HG02970 (cell line): ENCODE data around the gene TREM1.

Source experiments
- ATAC-seq: cut with Tn5 transposase; IDR thresholded peaks from one replicate; pipeline ENCODE4 v1.9.1; 2021; ENCODE audit warnings: mild to moderate bottlenecking, moderate library complexity, moderate number of reproducible peaks; ENCODE audit not compliant: unreplicated experiment, low FRiP score

Gene TREM1

DNA sequence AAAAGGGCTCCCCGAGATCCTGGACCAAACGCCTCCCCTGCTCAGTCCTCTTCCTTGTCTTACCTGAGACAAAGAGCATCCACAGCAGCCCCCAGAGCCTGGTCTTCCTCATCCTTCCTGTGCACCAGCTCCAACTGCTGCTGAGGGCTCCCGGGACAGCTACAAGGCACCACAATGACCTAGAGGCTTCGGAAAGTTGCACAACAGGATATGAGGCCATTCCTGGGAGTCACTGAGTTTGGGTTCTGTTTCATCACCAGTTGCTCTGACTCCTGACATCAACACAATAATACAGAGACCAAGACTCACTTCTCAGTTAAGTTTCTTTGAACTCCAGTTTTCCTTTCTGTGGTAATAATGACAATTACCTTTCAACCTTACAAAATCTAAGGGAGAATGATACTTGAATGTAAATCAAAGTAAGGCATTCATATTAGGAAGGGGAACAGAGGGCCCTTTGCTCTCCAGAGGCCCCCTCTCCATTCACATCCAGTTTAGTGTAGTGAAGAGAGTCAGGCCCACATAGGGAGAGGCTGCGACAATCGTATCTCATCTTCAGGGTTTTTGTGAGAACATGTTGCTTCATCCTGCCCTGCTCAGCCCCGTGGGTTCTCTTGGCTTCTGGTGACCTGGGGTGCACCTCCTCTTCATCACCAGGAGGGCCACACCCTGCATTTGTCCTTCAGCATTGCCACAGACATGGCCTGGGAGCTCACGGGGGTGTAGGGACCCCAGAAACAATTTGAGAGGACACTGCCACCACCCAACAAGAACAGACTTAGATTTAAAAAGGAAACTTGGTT is at the start of gene TREM1:
TREM1 (minus strand) TSS at position 139 of the 803 bp plus-strand sequence; CDS start at position 112, 27 bp downstream.
- ATAC-seq: no peak

DNA sequence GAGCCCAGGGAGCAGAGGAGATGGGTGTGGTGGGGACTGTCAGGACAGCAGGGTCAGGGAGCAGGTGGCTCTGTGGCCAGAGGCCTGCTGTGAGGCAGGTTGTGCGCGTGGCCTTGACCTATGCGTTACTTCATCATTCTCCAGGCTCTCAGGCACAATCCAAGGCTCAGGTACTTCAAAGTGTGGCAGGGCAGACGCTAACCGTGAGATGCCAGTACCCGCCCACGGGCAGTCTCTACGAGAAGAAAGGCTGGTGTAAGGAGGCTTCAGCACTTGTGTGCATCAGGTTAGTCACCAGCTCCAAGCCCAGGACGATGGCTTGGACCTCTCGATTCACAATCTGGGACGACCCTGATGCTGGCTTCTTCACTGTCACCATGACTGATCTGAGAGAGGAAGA is 49.5 kb upstream of the TREM1 start:
- ATAC-seq: no peak

DNA sequence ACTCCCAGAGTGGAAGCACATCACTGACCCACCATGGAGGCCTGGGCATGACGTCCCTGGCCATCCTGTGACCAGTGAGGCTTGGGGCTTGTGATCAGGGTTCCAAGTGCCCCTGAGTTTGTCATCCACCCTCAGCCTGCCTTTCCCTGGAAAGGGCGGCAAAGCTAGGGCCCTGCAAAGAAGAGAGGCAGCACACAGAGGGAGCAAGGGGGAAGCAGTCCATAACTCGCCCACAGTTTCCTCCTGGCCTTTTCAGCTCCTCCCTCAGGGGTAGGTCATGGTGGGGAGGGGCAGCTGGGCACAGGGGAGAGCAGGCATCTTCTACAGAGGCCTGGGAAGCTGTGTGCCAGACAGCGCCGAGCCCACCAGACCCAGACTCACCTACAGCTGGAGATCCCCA is 48.8 kb upstream of the TREM1 start, which contains the start of gene NCR2:
NCR2 (plus strand) TSS at position 313 of the 400 bp plus-strand sequence. CDS start 269 bp downstream, outside the sequence.
- ATAC-seq: no peak

GRCh38 chr6:41334482-41335040 is 48.1 kb upstream of the TREM1 start:
- ATAC-seq: no peak

DNA sequence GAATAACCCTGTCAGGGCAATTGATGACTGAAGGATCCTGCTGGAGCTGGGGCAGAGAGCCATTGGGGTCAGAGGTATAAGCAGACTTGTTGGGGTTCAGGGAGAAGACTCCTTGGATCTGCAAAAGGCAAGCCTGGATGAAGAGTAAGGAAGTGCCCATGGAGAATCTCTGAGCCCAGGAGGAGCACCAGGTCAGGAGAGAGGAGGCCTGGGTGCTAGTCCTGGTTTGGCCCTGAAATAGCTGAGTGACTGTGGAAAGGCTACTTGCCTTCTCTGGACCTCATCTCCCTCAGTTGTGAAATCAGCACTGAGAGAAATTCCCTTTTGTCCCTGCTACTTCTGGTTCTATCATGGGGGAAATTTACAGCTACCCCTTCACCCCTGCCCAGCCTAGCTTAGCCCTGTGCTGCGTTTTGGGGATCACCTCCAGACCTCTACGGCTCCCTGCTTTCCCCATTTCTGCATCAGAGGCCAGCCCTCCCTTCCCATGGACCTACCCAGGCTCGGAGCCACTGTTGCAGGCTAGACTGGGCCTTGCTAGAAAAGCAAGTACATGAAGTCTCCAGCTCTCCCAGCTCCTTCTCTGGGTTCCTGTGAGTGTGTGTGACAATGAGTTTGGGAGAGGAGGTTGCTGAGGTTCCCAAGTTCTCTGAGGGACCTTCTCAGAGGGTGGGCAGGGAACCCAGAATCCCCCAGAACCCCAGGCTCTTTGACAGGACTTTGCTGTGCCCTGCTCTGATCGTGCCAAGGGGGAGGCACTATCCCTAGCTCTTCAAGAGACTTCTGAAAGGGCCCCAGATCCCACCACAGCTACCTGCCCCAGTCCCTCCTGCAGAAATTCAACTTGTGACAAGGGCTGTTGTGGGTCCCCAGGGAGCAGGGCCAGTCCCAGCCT is 46.6 kb upstream of the TREM1 start:
- no peak for ATAC-seq

- no peak for ATAC-seq
Observed at GRCh38 chr6:41332241-41332640, 45.8 kb upstream of the TREM1 start.

DNA sequence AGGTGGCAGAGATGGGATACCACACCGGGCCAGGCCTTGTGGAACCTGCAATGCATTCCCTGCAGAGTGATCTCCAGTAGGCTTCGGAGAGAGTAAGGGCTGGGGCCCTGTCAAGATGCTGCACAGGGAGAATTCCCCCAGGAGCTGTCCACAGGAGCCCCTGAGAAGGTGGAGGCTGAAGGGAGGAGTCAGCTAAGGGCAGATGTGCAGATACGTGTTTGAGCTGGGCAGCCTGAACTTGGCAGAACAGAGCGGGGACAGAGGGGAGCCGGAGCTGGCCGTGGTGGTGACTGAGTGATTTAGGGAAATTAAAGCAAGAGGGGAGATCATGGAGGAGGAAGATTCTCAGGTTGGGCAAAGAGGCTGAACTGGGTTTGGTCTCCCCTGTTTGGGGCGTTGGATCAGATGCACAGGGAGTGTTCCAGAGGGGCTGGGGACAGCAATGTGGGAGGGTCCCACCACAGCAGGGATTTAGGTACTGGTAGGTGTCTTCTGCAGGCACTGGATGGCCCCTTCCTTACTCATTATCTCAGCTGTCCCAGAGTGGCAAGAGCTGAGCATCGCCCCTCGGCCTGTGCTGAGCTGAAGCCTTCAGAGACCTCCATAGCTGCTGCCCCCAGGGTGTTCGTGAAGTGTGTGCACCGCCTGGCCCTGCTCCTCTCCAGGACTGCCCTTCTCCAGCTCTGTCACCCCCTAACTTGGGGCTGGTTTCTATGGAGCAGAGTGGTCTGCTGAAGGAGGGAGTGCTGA is 45.1 kb upstream of the TREM1 start:
- no peak for ATAC-seq

GRCh38 chr6:41327177-41327576 is 40.7 kb upstream of the TREM1 start:
- ATAC-seq: no peak

GRCh38 chr6:41326092-41326491 is 39.6 kb upstream of the TREM1 start:
- no peak for ATAC-seq

DNA sequence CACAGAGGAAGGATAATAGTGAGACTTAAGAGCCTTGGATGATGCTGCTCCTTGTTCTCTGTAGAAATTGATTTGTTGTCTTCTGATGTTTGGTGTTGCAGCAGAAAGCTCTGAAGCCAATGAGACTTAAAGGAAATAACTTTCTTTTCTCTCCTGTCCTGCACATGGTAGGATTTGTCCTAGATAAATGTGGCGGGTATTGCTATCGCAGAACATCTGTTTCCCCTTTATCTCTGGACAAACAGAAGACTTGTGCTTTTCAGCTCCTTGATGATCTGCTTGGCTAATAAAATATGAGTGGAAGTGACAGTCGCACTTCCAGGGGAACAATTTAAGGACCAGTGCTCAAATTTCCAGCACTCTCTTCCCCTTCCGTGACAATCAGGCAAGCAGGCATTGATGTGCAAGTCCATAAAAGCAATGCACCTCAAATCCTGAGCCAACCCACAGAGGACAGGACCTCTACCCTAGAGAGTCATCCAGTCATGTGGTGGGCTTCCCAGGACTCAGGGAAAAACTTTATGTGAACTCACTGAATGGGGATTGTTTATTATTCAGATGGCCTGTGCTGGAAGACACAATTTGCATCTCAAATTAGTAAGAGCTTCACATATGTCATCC is 39.1 kb upstream of the TREM1 start:
- no peak for ATAC-seq

DNA sequence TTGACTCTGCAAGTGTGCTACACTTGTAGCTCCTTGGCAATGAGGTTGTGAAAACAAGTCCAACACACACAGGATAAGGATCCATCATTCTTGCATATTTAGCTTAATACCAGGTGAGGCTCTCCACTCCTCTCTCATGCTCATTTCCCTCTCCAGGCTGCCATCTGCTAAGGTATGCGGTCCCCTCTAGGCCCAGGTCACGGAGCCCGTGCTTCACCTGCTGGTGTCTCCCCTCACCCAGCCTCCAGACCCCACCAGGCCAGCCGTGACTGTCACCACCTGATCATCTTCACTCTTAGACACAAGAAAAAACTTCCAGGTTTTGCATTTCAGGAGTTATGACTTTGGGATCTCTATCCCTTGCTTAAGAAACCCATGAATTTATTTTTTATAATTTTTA is 34.7 kb upstream of the TREM1 start:
- ATAC-seq: no peak

- peak; percentile 76 for ATAC-seq
Observed at GRCh38 chr6:41318654-41319565, 32.4 kb upstream of the TREM1 start.

- ATAC-seq: no peak
Observed at GRCh38 chr6:41318261-41318653, 31.8 kb upstream of the TREM1 start.

DNA sequence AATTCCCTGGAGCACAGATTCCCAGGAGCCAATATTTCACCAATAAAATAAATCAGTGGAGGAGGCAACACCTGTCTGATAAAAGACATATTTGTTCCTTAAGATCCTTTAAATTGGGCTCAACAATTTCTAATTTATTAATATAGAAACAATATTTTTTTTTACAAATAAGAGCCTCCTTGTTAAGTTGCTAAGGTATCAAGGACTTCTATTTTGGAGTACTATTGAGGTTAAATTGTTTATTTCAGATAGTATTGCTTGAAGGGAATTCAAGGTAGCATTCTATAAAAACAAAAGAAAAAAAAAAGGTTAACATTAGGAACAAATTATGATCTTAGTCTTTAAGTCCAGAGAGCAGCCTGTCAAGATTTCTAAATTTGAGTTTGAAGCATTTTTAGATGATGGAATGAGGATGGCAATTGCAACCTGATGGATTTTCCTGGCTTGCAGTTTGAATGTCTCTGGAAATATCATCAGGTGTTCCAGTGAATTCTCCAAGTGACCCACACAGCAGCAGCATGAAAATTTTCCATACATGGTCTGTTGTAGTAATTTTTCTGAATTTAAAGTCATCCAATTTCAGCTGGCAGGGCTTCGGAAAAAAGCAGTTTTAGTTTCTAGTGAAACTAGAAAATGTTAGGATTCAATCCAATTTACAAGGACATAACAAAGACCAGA is 29.6 kb upstream of the TREM1 start:
- ATAC-seq: no peak

DNA sequence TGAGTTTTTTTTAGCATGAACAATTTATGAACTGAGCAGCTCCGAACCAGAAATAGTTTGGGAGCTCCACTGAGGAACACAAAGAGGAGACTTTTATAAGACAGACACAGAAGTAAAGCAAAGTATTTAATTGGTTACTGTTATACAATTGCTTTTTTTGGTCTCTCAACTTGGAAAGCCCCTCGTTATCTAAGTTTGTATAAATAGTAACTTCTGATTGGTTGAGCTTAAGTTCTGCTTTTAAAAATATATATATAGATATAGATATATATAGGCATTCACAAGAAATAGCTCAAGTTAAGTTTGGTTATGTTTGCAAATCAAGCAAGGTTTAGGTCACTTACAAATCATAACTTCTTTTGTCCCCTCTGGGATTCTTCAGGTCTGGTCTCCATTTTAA is 28.7 kb upstream of the TREM1 start:
- no peak for ATAC-seq

DNA sequence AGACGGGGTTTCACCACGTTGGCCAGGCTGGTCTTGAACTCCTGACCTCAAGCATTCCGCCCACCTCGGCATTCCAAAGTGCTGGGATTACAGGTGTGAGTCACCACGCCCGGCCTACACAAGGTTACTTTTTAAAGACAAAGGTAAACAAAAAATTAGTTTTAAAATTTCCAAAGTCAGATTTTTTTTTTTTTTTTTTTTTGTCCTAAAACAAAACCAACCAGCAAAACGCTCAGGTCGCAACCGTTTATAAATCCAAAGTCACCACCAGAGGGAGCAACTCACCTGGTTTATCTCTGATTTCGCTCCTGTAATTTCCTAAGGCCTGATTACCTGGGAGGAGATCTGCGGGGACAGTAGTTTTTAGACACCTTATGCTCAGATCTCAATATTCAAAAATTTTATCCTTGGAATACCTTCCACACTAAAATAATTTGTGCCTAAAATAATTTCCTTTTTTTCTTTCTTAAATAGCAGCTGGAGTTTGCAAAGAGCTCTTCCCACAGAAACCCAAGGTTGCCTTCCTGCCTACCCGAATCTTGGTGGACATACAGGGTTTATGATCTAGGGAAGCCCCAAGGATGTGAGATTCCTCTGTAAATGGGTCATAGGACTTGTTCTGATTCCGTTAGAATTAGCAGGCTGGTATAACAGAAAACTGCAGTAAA is 19.8 kb upstream of the TREM1 start:
- no peak for ATAC-seq

GRCh38 chr6:41302638-41303037 is 16.2 kb upstream of the TREM1 start:
- ATAC-seq: no peak
